GM12873 (cell line): ENCODE data around the gene ATP6V0E1.

Experiments used
- TF ChIP-seq, protein P1 (sequence below): IDR thresholded peaks from 2 replicates; pipeline ENCODE4 v1.5.1; 2012; ENCODE audit warnings: low read depth, mild to moderate bottlenecking, moderate library complexity, low read length, control low read depth; ENCODE audit not compliant: insufficient read depth; ENCODE audit errors: missing control alignments

ATP6V0E1 gene

DNA sequence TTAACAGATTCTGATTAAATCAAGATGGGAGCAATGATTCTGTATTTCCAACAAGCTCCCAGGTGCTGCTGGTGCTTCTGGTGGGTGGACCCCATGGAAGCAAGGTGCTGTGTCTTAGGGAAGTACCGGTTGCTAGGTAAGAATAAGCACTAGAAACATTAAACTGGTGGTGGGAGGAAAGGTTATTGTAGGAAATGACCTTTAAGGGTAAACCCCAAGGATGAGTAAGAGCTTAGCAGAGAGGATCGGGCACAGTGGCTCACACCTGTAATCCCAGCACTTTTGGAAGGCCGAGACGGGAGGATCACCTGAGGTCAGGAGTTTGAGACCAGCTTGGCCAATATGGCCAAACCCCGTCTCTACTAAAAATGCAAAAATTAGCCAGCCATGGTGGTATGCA, 56.4 kb downstream of the ATP6V0E1 start:
- TF ChIP-seq, protein P1, sequence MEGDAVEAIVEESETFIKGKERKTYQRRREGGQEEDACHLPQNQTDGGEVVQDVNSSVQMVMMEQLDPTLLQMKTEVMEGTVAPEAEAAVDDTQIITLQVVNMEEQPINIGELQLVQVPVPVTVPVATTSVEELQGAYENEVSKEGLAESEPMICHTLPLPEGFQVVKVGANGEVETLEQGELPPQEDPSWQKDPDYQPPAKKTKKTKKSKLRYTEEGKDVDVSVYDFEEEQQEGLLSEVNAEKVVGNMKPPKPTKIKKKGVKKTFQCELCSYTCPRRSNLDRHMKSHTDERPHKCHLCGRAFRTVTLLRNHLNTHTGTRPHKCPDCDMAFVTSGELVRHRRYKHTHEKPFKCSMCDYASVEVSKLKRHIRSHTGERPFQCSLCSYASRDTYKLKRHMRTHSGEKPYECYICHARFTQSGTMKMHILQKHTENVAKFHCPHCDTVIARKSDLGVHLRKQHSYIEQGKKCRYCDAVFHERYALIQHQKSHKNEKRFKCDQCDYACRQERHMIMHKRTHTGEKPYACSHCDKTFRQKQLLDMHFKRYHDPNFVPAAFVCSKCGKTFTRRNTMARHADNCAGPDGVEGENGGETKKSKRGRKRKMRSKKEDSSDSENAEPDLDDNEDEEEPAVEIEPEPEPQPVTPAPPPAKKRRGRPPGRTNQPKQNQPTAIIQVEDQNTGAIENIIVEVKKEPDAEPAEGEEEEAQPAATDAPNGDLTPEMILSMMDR = no peak

DNA sequence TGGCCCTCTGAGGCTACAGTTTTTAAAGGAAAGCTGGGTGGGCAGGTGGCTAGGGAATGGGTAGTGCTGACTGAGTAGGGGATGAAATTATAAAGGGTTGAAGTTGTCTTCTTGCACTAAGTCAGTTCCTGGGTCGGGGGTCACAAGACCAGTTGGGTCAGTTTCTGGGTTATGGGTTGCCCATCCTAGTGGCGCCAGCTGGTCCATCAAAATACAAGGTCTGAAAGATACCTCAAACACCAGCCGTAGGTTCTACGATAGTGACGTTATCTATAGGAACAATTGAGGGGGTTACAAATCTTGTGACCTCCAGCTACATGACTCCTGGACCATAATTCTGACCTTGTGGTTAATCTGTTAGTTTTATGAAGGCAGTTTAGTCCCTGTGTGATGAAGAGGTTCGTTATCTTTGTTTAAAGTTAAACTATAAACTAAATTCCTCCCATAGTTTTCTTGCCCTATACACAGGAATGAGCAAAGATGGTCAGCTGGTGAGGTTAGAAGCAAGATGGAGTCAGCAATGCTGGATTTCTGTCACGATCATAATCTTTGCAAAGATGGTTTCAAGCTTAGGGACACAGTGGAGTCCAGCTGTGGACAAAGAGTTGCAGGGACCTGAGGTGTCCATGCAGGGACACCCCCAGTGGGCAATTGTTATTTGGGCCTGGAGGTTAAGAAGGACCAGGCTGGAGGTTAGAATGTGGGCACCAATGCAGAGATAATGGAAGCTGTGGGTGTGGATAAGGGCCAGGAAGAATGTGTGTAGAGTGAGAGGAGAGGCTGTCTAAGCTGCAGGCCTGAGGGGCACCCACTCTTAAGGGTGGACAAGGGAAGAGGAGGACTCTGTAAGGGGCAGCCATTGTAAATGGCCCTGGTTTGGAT, 58.6 kb downstream of the ATP6V0E1 start:
- TF ChIP-seq, protein P1 = no peak

DNA sequence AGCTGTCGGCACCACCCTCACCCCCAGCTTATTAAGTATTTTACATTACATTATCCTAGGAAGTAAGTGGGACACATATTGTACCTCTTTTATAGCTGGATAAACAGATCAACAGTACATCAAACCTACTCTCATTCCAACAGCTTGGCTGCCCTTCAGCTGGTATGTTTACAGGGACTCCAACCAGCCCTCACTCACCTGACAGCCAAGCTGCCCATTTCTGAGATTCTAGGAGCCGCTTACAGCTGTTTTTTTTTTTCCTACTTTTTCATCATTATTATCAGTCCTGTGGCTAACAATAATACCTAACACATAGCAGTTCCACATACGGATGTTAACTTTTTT, 59.2 kb downstream of the ATP6V0E1 start:
- TF ChIP-seq, protein P1 = no peak

DNA sequence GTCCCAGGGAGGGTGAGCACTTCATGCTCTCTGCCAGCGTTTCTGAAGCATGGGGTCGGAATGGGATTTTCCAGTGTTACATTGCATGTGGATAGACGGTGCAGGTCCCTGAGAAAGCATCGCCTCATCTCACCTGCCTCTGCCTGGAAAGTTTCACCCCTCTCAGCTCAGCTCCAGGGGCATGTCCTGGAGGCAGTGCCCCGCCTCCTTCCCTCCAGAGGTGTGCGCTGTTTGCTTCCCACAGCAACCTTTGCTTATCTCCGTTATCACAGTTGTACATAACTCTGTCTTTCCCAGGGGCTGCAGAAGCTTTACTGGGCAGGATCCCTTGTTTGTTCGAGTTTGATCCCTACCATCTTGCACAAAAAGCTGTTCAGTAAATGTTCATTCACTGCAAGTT, 61.9 kb downstream of the ATP6V0E1 start:
- TF ChIP-seq, protein P1 = no peak

DNA sequence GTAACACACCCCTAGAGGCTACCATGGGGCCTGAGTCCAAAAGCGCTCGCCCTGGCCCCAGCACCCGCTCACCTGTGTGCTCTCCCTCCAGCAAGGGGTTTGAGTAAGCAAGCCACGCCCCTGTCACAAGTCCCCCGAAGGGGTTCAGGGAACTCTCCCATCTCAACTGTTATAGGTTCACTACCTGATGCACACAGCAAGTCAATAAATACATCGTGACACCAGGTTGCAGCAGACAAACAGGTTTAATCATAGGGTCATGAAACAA, 64.2 kb downstream of the ATP6V0E1 start:
- TF ChIP-seq, protein P1 = no peak

DNA sequence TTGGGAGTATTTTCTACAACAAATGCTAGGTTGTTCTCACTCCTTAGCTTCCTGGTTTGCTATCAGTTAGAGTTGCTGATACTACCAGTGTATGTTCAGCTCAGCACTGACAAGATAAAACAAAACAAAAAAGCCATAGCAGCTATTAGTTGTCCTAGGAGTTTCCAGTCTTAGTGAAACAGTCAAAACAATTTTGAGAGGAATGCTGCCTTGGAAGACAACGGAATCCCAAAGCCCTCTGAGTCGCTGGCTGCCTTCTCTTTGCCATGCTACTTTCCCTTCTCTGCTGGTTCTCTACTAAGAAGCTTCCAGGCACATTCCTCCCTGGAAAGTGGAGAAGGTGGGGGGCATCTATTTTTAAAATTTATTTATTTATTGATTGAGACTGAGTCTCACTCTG, 67.2 kb downstream of the ATP6V0E1 start:
- TF ChIP-seq, protein P1 = no peak

DNA sequence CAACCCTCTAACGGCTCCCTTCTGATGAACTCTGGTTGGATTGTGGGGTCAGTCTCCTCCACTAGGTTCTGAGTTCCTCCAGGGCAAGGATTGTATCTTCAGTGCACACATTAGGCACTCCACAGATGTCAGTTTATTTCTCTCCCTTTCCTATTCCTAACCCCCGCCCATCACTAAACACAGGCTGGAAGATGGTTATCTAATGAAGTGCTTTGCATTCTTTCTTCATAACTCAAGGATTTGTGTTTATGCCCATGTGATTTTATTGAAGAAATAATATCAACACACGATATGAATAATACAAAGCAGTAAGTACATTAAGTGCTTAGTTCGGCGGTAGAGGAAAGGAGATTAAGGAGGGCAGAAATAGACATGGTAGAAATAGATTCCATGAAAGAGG, 68.2 kb downstream of the ATP6V0E1 start:
- TF ChIP-seq, protein P1 = no peak
